HEK293 (cell line): Measurements from ENCODE around the gene KCNB1.

Experiments used
- CTCF ChIA-PET: fragments of 350-600 bp; formaldehyde crosslinking; extraction: SDS; loops from one replicate; lab custom pipeline; 2021; ENCODE audit warnings: antibody characterized with exemption; lab: Yijun Ruan, JAX
- POLR2A ChIA-PET: fragments of 300-600 bp; formaldehyde crosslinking; extraction: SDS; loops from one replicate; lab custom pipeline; 2020; ENCODE audit warnings: antibody characterized with exemption, inconsistent platforms; lab: Yijun Ruan, JAX
- H3K27ac ChIP-seq: fragments of 200-500 bp; sonication (Bioruptor generic); 2 replicates; pipeline ENCODE4 v1.5.1; 2014; ENCODE audit warnings: low read depth, low read length, control low read depth, inconsistent platforms; ENCODE audit errors: extremely low read depth
- H3K36me3 ChIP-seq, 2 experiments: fragments of 200-500 bp in 1 of 2; sonication (Bioruptor generic) in 1 of 2; 1 replicate in 1 of 2; 2 replicates in 1 of 2; pipeline ENCODE4 v1.5.1; 2014 to 2017; ENCODE audit warnings: inconsistent platforms in 2 of 2, low read length in 2 of 2; ENCODE audit not compliant: control insufficient read depth in 2 of 2, insufficient read depth in 1 of 2
- H3K4me1 ChIP-seq: fragments of 200-500 bp; sonication (Bioruptor generic); 2 replicates; pipeline ENCODE4 v1.5.1; 2014; ENCODE audit warnings: mild to moderate bottlenecking, low read length, inconsistent platforms; ENCODE audit not compliant: control insufficient read depth, insufficient read depth
- H3K4me3 ChIP-seq: 2 replicates; pipeline ENCODE4 v1.5.1; 2011; ENCODE audit warnings: low read depth, mild to moderate bottlenecking, control low read depth, low read length, moderate library complexity
- H3K9me3 ChIP-seq: fragments of 200-500 bp; sonication (Bioruptor generic); 2 replicates; pipeline ENCODE4 v1.5.1; 2014; ENCODE audit warnings: low read depth, low read length, inconsistent platforms; ENCODE audit not compliant: control insufficient read depth, insufficient read depth
- BCL11B ChIP-seq: fragments of 450-650 bp; formaldehyde crosslinking; IDR thresholded peaks from 2 replicates; pipeline ENCODE4 v1.5.1; 2016; ENCODE audit warnings: low read depth, missing biosample characterization, missing genetic modification characterization
- IKZF3 ChIP-seq: fragments of 450-650 bp; IDR thresholded peaks from 2 replicates; pipeline ENCODE4 v1.5.0; 2018; ENCODE audit warnings: missing biosample characterization, mild to moderate bottlenecking, missing genetic modification characterization, moderate library complexity
- KLF1 ChIP-seq: fragments of 450-650 bp; formaldehyde crosslinking; IDR thresholded peaks from 2 replicates; pipeline ENCODE4 v1.5.1; 2016; ENCODE audit warnings: missing biosample characterization, missing genetic modification characterization
- KLF7 ChIP-seq: fragments of 450-650 bp; formaldehyde crosslinking; IDR thresholded peaks from 2 replicates; pipeline ENCODE4 v1.5.1; 2016; ENCODE audit warnings: missing biosample characterization, missing genetic modification characterization, borderline replicate concordance
- ZBTB10 ChIP-seq: fragments of 450-650 bp; formaldehyde crosslinking; IDR thresholded peaks from 2 replicates; pipeline ENCODE4 v1.5.1; 2016; ENCODE audit warnings: missing biosample characterization, missing genetic modification characterization
- ZBTB44 ChIP-seq: fragments of 450-650 bp; IDR thresholded peaks from 2 replicates; pipeline ENCODE4 v1.5.1; 2018; ENCODE audit warnings: missing biosample characterization, mild to moderate bottlenecking, missing genetic modification characterization
- ZBTB8A ChIP-seq: fragments of 450-650 bp; formaldehyde crosslinking; IDR thresholded peaks from 2 replicates; pipeline ENCODE4 v1.5.1; 2016; ENCODE audit warnings: missing biosample characterization, missing genetic modification characterization
- ZFHX2 ChIP-seq: fragments of 450-650 bp; formaldehyde crosslinking; conservative IDR thresholded peaks from 2 replicates; pipeline ENCODE4 v1.5.1; 2016; ENCODE audit warnings: missing biosample characterization, missing genetic modification characterization
- ZFP3 ChIP-seq: fragments of 450-650 bp; formaldehyde crosslinking; IDR thresholded peaks from 2 replicates; pipeline ENCODE4 v1.5.1; 2016; ENCODE audit warnings: low read depth, missing biosample characterization, missing genetic modification characterization
- ZFP37 ChIP-seq: fragments of 450-650 bp; formaldehyde crosslinking; IDR thresholded peaks from 2 replicates; pipeline ENCODE4 v1.5.1; 2016; ENCODE audit warnings: missing biosample characterization, missing genetic modification characterization
- ZNF169 ChIP-seq: fragments of 450-650 bp; formaldehyde crosslinking; IDR thresholded peaks from 2 replicates; pipeline ENCODE4 v1.5.1; 2016; ENCODE audit warnings: missing biosample characterization, missing genetic modification characterization
- ZNF175 ChIP-seq: fragments of 450-650 bp; formaldehyde crosslinking; IDR thresholded peaks from 2 replicates; pipeline ENCODE4 v1.5.1; 2016; ENCODE audit warnings: missing biosample characterization, missing genetic modification characterization
- ZNF202 ChIP-seq: fragments of 450-650 bp; formaldehyde crosslinking; IDR thresholded peaks from 2 replicates; pipeline ENCODE4 v1.5.1; 2016; ENCODE audit warnings: missing biosample characterization, missing genetic modification characterization, borderline replicate concordance
- ZNF221 ChIP-seq: fragments of 450-650 bp; formaldehyde crosslinking; IDR thresholded peaks from 2 replicates; pipeline ENCODE4 v1.5.1; 2017; ENCODE audit warnings: missing biosample characterization, missing genetic modification characterization, borderline replicate concordance
- ZNF223 ChIP-seq: fragments of 450-650 bp; formaldehyde crosslinking; IDR thresholded peaks from 2 replicates; pipeline ENCODE4 v1.5.1; 2016; ENCODE audit warnings: missing biosample characterization, missing genetic modification characterization
- ZNF24 ChIP-seq: fragments of 450-650 bp; formaldehyde crosslinking; IDR thresholded peaks from 2 replicates; pipeline ENCODE4 v1.5.1; 2016; ENCODE audit warnings: missing biosample characterization, missing genetic modification characterization
- ZNF311 ChIP-seq: fragments of 450-650 bp; formaldehyde crosslinking; IDR thresholded peaks from 2 replicates; pipeline ENCODE4 v1.5.1; 2017; ENCODE audit warnings: missing biosample characterization, missing genetic modification characterization, borderline replicate concordance
- ZNF335 ChIP-seq: fragments of 450-650 bp; formaldehyde crosslinking; conservative IDR thresholded peaks from 2 replicates; pipeline ENCODE4 v1.5.1; 2016; ENCODE audit warnings: missing biosample characterization, missing genetic modification characterization
- ZNF548 ChIP-seq: fragments of 450-650 bp; formaldehyde crosslinking; IDR thresholded peaks from 2 replicates; pipeline ENCODE4 v1.5.1; 2016; ENCODE audit warnings: missing biosample characterization, missing genetic modification characterization
- ZNF624 ChIP-seq: fragments of 450-650 bp; formaldehyde crosslinking; IDR thresholded peaks from 2 replicates; pipeline ENCODE4 v1.5.1; 2017; ENCODE audit warnings: missing biosample characterization, missing genetic modification characterization
- ZNF704 ChIP-seq: fragments of 450-650 bp; formaldehyde crosslinking; IDR thresholded peaks from 2 replicates; pipeline ENCODE4 v1.5.1; 2016; ENCODE audit warnings: missing biosample characterization, missing genetic modification characterization
- ZNF707 ChIP-seq: fragments of 450-650 bp; formaldehyde crosslinking; IDR thresholded peaks from 2 replicates; pipeline ENCODE4 v1.5.1; 2016; ENCODE audit warnings: missing biosample characterization, missing genetic modification characterization
- ZNF747 ChIP-seq: fragments of 450-650 bp; formaldehyde crosslinking; IDR thresholded peaks from 2 replicates; pipeline ENCODE4 v1.5.1; 2016; ENCODE audit warnings: missing biosample characterization, missing genetic modification characterization
- ZNF76 ChIP-seq: fragments of 450-650 bp; formaldehyde crosslinking; IDR thresholded peaks from 2 replicates; pipeline ENCODE4; 2016; ENCODE audit warnings: low read depth, missing biosample characterization, missing genetic modification characterization, borderline replicate concordance
- ZNF785 ChIP-seq: fragments of 450-650 bp; formaldehyde crosslinking; IDR thresholded peaks from 2 replicates; pipeline ENCODE4 v1.5.1; 2016; ENCODE audit warnings: missing biosample characterization, missing genetic modification characterization
- ZSCAN30 ChIP-seq: fragments of 450-650 bp; IDR thresholded peaks from 2 replicates; pipeline ENCODE4 v1.5.1; 2018; ENCODE audit warnings: missing biosample characterization, mild to moderate bottlenecking, missing genetic modification characterization, moderate library complexity
- TF ChIP-seq, protein P1 (sequence below): fragments of 450-650 bp; formaldehyde crosslinking; IDR thresholded peaks from 2 replicates; pipeline ENCODE4; 2016; ENCODE audit warnings: missing biosample characterization, missing genetic modification characterization
- TF ChIP-seq, protein P2 (sequence below): fragments of 450-650 bp; formaldehyde crosslinking; IDR thresholded peaks from 2 replicates; pipeline ENCODE4 v1.5.1; 2017; ENCODE audit warnings: missing biosample characterization, missing genetic modification characterization
- TF ChIP-seq, protein P3 (sequence below): fragments of 450-650 bp; formaldehyde crosslinking; IDR thresholded peaks from 2 replicates; pipeline ENCODE4 v1.5.1; 2017; ENCODE audit warnings: missing biosample characterization, missing genetic modification characterization

Gene KCNB1

DNA sequence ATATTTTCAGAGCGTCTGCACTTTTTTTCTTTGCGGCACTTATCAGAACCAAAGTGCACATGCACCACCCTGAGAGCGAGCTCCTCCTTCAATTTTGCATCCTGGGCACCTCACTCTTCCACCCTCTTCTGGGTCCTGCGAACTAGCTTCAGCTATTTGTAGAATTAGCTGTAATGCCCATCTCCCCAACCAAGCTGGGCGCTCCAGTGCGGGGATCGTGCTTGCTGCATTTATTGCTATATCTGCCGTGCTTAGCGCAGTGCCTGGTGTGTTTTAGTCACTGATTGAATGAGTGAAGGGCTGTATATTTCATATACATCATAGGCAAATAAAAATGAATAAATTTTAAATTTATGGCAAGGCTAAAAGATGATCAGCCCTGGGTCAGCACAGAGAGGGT, 75.8 kb downstream of the KCNB1 start:
- POLR2A ChIA-PET, result interaction anchor here (0.8 kb wide), 1 partner anchor 10 kb away, joined by 3 read pairs; no protein-coding TSS in a partner anchor
- CTCF ChIA-PET, result interaction anchor here (0.5 kb wide), 1 partner anchor 22 kb away, joined by 5 read pairs; no protein-coding TSS in a partner anchor
- Histone ChIP-seq H3K36me3 (no peaks in the 10 kb centered on the region), H3K4me1 (no peaks in the 10 kb centered on the region), H3K27ac (no peak overlapping the region), H3K9me3 (no peaks in the 10 kb centered on the region), H3K4me3 (no peak overlapping the region)
- TF ChIP-seq ZBTB10 (tag by site-specific recombination) (no peak), ZNF707 (no peak), ZNF202 (no peak), IKZF3 (tag by site-specific recombination) (no peak), ZBTB44 (tag by site-specific recombination) (no peak), ZNF169 (tag by site-specific recombination) (no peak), ZFP37 (tag by site-specific recombination) (no peak), ZNF624 (tag by site-specific recombination) (no peak), ZNF175 (tag by site-specific recombination) (no peak), ZSCAN30 (no peak), KLF7 (tag by site-specific recombination) (no peak)
- TF ChIP-seq, protein P1, sequence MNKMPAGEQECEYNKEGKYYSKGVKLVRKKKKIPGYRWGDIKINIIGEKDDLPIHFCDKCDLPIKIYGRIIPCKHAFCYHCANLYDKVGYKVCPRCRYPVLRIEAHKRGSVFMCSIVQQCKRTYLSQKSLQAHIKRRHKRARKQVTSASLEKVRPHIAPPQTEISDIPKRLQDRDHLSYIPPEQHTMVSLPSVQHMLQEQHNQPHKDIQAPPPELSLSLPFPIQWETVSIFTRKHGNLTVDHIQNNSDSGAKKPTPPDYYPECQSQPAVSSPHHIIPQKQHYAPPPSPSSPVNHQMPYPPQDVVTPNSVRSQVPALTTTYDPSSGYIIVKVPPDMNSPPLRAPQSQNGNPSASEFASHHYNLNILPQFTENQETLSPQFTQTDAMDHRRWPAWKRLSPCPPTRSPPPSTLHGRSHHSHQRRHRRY (tag by site-specific recombination), result no peak

DNA sequence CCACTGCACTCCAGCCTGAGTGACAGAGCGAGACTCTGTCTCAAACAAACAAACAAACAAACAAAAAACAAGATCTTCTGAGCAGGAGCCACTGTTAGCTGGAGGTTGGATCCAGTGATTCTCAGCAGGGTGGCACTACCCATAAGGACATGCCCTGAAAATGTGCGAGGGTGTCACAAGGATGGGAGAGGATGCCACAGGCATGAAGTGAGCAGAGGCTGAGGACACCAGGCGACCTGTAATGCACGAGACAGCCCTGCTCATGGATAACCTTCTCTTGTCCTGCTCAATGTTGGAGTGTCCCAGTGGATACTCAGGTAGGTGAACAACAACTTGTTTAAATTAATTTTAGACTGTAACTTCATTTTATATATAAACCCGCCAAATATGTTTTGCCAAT, 76.8 kb downstream of the KCNB1 start:
- Histone ChIP-seq H3K27ac (no peak overlapping the region), H3K9me3 (no peaks in the 10 kb centered on the region), H3K4me3 (no peak overlapping the region), H3K36me3 (no peaks in the 10 kb centered on the region), H3K4me1 (no peaks in the 10 kb centered on the region)
- CTCF ChIA-PET, result interaction anchor here (0.7 kb wide), 1 partner anchor 25 kb away, joined by 3 read pairs; no protein-coding TSS in a partner anchor
- POLR2A ChIA-PET, result no interaction called here
- TF ChIP-seq ZNF785 (tag by site-specific recombination) (no peak), ZNF223 (tag by site-specific recombination) (no peak), ZNF548 (no peak), ZNF704 (tag by site-specific recombination) (no peak), ZBTB8A (tag by site-specific recombination) (no peak), ZNF221 (tag by site-specific recombination) (no peak), KLF1 (tag by site-specific recombination) (no peak), ZNF76 (tag by site-specific recombination) (no peak), ZNF311 (tag by site-specific recombination) (no peak), ZFHX2 (tag by site-specific recombination) (no peak), ZNF335 (tag by site-specific recombination) (no peak), ZNF24 (tag by site-specific recombination) (no peak), ZFP3 (tag by site-specific recombination) (no peak), ZNF747 (no peak), BCL11B (tag by site-specific recombination) (no peak)
- TF ChIP-seq, protein P2, sequence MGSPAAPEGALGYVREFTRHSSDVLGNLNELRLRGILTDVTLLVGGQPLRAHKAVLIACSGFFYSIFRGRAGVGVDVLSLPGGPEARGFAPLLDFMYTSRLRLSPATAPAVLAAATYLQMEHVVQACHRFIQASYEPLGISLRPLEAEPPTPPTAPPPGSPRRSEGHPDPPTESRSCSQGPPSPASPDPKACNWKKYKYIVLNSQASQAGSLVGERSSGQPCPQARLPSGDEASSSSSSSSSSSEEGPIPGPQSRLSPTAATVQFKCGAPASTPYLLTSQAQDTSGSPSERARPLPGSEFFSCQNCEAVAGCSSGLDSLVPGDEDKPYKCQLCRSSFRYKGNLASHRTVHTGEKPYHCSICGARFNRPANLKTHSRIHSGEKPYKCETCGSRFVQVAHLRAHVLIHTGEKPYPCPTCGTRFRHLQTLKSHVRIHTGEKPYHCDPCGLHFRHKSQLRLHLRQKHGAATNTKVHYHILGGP (tag by site-specific recombination), result no peak
- TF ChIP-seq, protein P3, sequence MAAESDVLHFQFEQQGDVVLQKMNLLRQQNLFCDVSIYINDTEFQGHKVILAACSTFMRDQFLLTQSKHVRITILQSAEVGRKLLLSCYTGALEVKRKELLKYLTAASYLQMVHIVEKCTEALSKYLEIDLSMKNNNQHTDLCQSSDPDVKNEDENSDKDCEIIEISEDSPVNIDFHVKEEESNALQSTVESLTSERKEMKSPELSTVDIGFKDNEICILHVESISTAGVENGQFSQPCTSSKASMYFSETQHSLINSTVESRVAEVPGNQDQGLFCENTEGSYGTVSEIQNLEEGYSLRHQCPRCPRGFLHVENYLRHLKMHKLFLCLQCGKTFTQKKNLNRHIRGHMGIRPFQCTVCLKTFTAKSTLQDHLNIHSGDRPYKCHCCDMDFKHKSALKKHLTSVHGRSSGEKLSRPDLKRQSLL (tag by site-specific recombination), result no peak
